ENCODE data around the gene PDZRN4.

PDZRN4 gene

GRCh38 chr12:41362510-41362909 is 174.4 kb downstream of the PDZRN4 start:
- in situ Hi-C loops (cut with MboI; ENCODE audit: low sequenced_read_pairs, unreplicated experiment), result no loop called here
- TF ChIP-seq CTCF (IDR thresholded peaks at IDR 0.05; ENCODE audit: borderline replicate concordance, control extremely low read depth, extremely low read depth, insufficient read depth, missing control alignments), result no peak
- DNase-seq (ENCODE audit: low spot score), result no peak

GRCh38 chr12:41362931-41363330 is 174.8 kb downstream of the PDZRN4 start:
- TF ChIP-seq CTCF (IDR thresholded peaks at IDR 0.05; ENCODE audit: borderline replicate concordance, control extremely low read depth, extremely low read depth, insufficient read depth, missing control alignments), result no peak
- in situ Hi-C loops (cut with MboI; ENCODE audit: low sequenced_read_pairs, unreplicated experiment), result no loop called here
- DNase-seq (ENCODE audit: low spot score), result no peak

- no peak for DNase-seq (ENCODE audit: low spot score)
- in situ Hi-C loops (cut with MboI; ENCODE audit: low sequenced_read_pairs, unreplicated experiment), result no loop called here
- TF ChIP-seq CTCF (IDR thresholded peaks at IDR 0.05; ENCODE audit: borderline replicate concordance, control extremely low read depth, extremely low read depth, insufficient read depth, missing control alignments), result no peak
Measured at GRCh38 chr12:41364211-41364610, 176.1 kb downstream of the PDZRN4 start.

GRCh38 chr12:41365653-41366171 is 177.6 kb downstream of the PDZRN4 start:
- DNase-seq (ENCODE audit: low spot score), result no peak
- in situ Hi-C loops (cut with MboI; ENCODE audit: low sequenced_read_pairs, unreplicated experiment), result no loop called here
- TF ChIP-seq CTCF (IDR thresholded peaks at IDR 0.05; ENCODE audit: borderline replicate concordance, control extremely low read depth, extremely low read depth, insufficient read depth, missing control alignments), result no peak

GRCh38 chr12:41367726-41368405 is 179.7 kb downstream of the PDZRN4 start:
- peak; percentile 15 for TF ChIP-seq CTCF (IDR thresholded peaks at IDR 0.05; ENCODE audit: borderline replicate concordance, control extremely low read depth, extremely low read depth, insufficient read depth, missing control alignments)
- in situ Hi-C loops (cut with MboI; ENCODE audit: low sequenced_read_pairs, unreplicated experiment), result no loop called here
- no peak for DNase-seq (ENCODE audit: low spot score)

- no peak for TF ChIP-seq CTCF (IDR thresholded peaks at IDR 0.05; ENCODE audit: borderline replicate concordance, control extremely low read depth, extremely low read depth, insufficient read depth, missing control alignments)
- in situ Hi-C loops (cut with MboI; ENCODE audit: low sequenced_read_pairs, unreplicated experiment), result no loop called here
- DNase-seq (ENCODE audit: low spot score), result no peak
Measured at GRCh38 chr12:41380878-41381277, 192.8 kb downstream of the PDZRN4 start.
